ENCODE data around the gene OR2A5.

DNA sequence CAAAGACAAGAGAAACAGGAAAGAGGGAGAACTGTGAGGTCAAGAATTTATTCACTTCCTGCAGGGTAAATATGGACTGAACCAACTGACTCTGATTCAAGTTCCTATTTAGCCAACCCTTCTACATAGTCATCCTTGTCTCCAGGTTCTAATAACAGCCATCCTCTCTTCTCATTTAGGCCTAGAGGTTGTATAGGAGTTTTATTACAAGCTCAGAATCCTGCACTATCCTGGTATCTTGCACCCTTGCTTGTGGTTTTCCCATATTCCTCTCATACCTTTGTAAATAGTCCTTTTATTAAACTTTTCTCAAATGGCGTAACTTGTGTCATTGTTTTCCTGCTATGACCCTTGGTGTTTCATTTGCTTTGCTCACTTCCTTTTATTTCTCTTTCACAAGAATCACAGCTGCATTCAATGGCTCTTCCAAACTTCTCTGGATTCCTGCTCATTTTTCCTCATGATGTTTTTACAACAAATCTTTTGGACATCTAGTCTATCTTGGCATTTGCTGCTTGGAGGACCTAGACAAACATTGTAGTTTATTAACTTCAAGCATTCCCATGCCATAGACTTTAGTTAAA, 12.4 kb upstream of the OR2A5 start:
- TF ChIP-seq EZH2phosphoT487 (IDR thresholded peaks at IDR 0.05; ENCODE audit: borderline replicate concordance, low read length) (no peak), CTCF (IDR thresholded peaks at IDR 0.05; ENCODE audit: low read depth, low read length, poor library complexity, severe bottlenecking) (no peak)
